Osteoblast (primary cell): ENCODE measurements around the gene CRTC3. TPM values are rescaled to one million over a fixed set of nuclear protein-coding genes. Genes with fewer than 3 reads are reported as not detected.

ENCODE experiments used
- DNase-seq: peaks from one replicate; pipeline ENCODE4 v3.0.0; 2011; ENCODE audit warnings: low spot score, mixed read lengths; ENCODE audit not compliant: insufficient read length; ENCODE audit errors: missing footprints
- H2AFZ ChIP-seq: 2 replicates; pipeline ENCODE4 v1.6.0; 2011; ENCODE audit warnings: mild to moderate bottlenecking, low read length
- H3K27ac ChIP-seq: 2 replicates; pipeline ENCODE4 v1.5.1; 2011; ENCODE audit warnings: mild to moderate bottlenecking, low read depth, low read length, moderate library complexity
- H3K27me3 ChIP-seq: 2 replicates; pipeline ENCODE4 v1.6.0; 2012; ENCODE audit warnings: mild to moderate bottlenecking, control low read depth, inconsistent platforms, low read length, moderate library complexity; ENCODE audit not compliant: insufficient read depth
- H3K36me3 ChIP-seq: 2 replicates; pipeline ENCODE4 v1.5.1; 2011; ENCODE audit warnings: mild to moderate bottlenecking, low read length, control low read depth, moderate library complexity; ENCODE audit not compliant: insufficient read depth
- H3K4me1 ChIP-seq: 2 replicates; pipeline ENCODE4 v1.5.1; 2011; ENCODE audit warnings: mild to moderate bottlenecking, low read length, control low read depth, moderate library complexity; ENCODE audit not compliant: insufficient read depth
- H3K4me2 ChIP-seq: 2 replicates; pipeline ENCODE4 v1.6.0; 2011; ENCODE audit warnings: mild to moderate bottlenecking, low read length; ENCODE audit not compliant: insufficient read depth
- H3K4me3 ChIP-seq: fragments of 200-600 bp; sonication (generic); 3 replicates; pipeline ENCODE4 v1.5.1; 2012; ENCODE audit warnings: mild to moderate bottlenecking, low read length, inconsistent platforms; ENCODE audit not compliant: insufficient read depth
- H3K79me2 ChIP-seq: 2 replicates; pipeline ENCODE4 v1.6.0; 2012; ENCODE audit warnings: mild to moderate bottlenecking, low read length, control low read depth, inconsistent platforms; ENCODE audit not compliant: insufficient read depth
- H3K9me3 ChIP-seq: 2 replicates; pipeline ENCODE4 v1.5.1; 2011; ENCODE audit warnings: low read depth, low read length, control low read depth
- H4K20me1 ChIP-seq: 2 replicates; pipeline ENCODE4 v1.6.0; 2012; ENCODE audit warnings: mild to moderate bottlenecking, low read length, control low read depth; ENCODE audit not compliant: insufficient read depth
- CTCF ChIP-seq: IDR thresholded peaks from 2 replicates; pipeline ENCODE4 v1.5.1; 2011; ENCODE audit warnings: mild to moderate bottlenecking, low read depth, low read length, moderate library complexity; ENCODE audit errors: extremely low read depth
- total RNA-seq: library from RNA; depleted of rRNA; stranded (reverse); fragments of >200 nt; gene quantifications from 2 replicates; pipeline ENCODE4 v1.2.3, GENCODE V29; 2012

The CRTC3 gene
- total RNA-seq, 1 donor: 25.0 TPM

DNA sequence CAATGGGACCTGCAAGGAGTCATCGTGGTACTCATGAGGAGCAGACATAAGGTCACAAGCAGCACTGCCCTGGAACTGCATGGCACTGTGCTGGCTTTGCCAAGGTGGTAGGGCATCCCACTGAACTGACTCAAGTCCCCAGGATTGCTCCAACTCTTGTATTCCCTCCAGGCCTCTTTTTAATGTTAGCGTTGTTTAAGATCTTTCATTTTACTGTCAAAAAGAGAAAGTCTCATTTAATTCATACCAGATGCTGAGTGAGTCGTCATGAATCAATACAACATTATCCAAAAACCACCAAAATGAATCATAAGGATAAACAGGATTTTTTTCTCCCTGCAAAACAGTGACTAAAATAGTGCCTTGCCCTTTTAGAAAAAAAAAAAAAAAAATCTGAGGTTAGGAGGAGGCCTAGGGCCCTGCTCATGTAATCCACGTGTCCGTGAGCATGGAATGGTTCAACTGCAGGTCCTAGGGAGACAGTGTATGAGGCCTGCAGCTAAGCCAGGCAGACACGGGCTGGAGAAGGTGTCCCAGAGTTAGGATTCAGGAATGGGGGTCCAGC, 150.7 kb downstream of the CRTC3 start:
- TF ChIP-seq CTCF: no peak
- Histone ChIP-seq H3K4me1 (peaks cover 22% of the 10 kb centered on the region), H3K27ac (peak overlapping the region; percentile 90)

DNA sequence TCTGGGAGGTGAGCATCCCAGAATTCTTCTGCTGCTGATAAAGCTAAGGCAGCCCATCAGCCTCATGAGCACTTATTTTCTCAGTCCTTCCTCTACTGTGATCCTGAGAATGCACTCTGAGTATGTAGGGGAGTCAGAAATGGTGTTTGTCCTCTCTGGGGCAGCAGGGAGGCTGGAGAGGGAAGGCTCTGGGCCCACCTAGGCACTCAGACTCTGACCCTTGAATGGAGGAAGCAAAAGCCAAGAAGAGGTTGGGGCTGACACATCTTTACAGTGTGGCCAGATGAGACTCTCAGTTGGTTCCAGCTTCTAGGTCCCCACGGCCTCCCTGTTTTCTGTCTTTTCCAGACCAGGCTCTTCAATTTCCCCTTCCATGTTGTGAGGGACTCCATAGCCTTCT, 151.3 kb downstream of the CRTC3 start:
- Histone ChIP-seq H2AFZ (peak overlapping the region; percentile 39), H3K4me2 (no peak overlapping the region), H3K79me2 (no peaks in the 10 kb centered on the region), H3K9me3 (no peaks in the 10 kb centered on the region), H3K27ac (peak overlapping the region; percentile 90), H3K4me1 (peaks cover 22% of the 10 kb centered on the region), H3K4me3 (no peak overlapping the region), H4K20me1 (no peaks in the 10 kb centered on the region), H3K36me3 (no peaks in the 10 kb centered on the region), H3K27me3 (no peaks in the 10 kb centered on the region)
- TF ChIP-seq CTCF: no peak
- no peak for DNase-seq

More for the DNA sequence above, 150.7 kb downstream of the CRTC3 start:
- H2AFZ ChIP-seq: peak overlapping the region; percentile 28
- no peaks in the 10 kb centered on the region for H3K27me3 ChIP-seq
- H3K36me3 ChIP-seq: no peaks in the 10 kb centered on the region
- H4K20me1 ChIP-seq: no peaks in the 10 kb centered on the region
- H3K4me3 ChIP-seq: peak overlapping the region; percentile 13
- no peaks in the 10 kb centered on the region for H3K79me2 ChIP-seq
- H3K9me3 ChIP-seq: no peaks in the 10 kb centered on the region
- H3K4me2 ChIP-seq: peak overlapping the region; percentile 70
- peak; percentile 86 for DNase-seq

- no peaks in the 10 kb centered on the region for H3K36me3 ChIP-seq
- no peaks in the 10 kb centered on the region for H3K79me2 ChIP-seq
- H2AFZ ChIP-seq: peak overlapping the region; percentile 39
- no peaks in the 10 kb centered on the region for H4K20me1 ChIP-seq
- H3K27me3 ChIP-seq: no peaks in the 10 kb centered on the region
- H3K9me3 ChIP-seq: no peaks in the 10 kb centered on the region
- no peak for DNase-seq
- peaks cover 22% of the 10 kb centered on the region for H3K4me1 ChIP-seq
- no peak overlapping the region for H3K4me2 ChIP-seq
- no peak overlapping the region for H3K4me3 ChIP-seq
- H3K27ac ChIP-seq: peak overlapping the region; percentile 90
- no peak for TF ChIP-seq CTCF
Measured at GRCh38 chr15:90681480-90681879, 151.8 kb downstream of the CRTC3 start.

GRCh38 chr15:90683371-90683770, 153.6 kb downstream of the CRTC3 start:
- H3K27me3 ChIP-seq: no peaks in the 10 kb centered on the region
- no peaks in the 10 kb centered on the region for H4K20me1 ChIP-seq
- TF ChIP-seq CTCF: no peak
- H2AFZ ChIP-seq: no peak overlapping the region
- no peaks in the 10 kb centered on the region for H3K36me3 ChIP-seq
- no peak for DNase-seq
- no peak overlapping the region for H3K4me3 ChIP-seq
- H3K9me3 ChIP-seq: no peaks in the 10 kb centered on the region
- no peaks in the 10 kb centered on the region for H3K79me2 ChIP-seq
- H3K27ac ChIP-seq: no peak overlapping the region
- peaks cover 20% of the 10 kb centered on the region for H3K4me1 ChIP-seq
- H3K4me2 ChIP-seq: no peak overlapping the region
